HEK293 (cell line): ENCODE results near the gene TFAM.
A peak's percentile ranks its signal among the peaks of the same experiment; 100 is the strongest.

ENCODE experiments used
- CTCF ChIA-PET: fragments of 350-600 bp; formaldehyde crosslinking; extraction: SDS; loops from one replicate; lab custom pipeline; 2021; ENCODE audit warnings: antibody characterized with exemption; lab: Yijun Ruan, JAX
- POLR2A ChIA-PET: fragments of 300-600 bp; formaldehyde crosslinking; extraction: SDS; loops from one replicate; lab custom pipeline; 2020; ENCODE audit warnings: antibody characterized with exemption, inconsistent platforms; lab: Yijun Ruan, JAX
- H3K27ac ChIP-seq: fragments of 200-500 bp; sonication (Bioruptor generic); 2 replicates; pipeline ENCODE4 v1.5.1; 2014; ENCODE audit warnings: low read depth, low read length, control low read depth, inconsistent platforms; ENCODE audit errors: extremely low read depth
- H3K36me3 ChIP-seq, 2 experiments: fragments of 200-500 bp in 1 of 2; sonication (Bioruptor generic) in 1 of 2; 1 replicate in 1 of 2; 2 replicates in 1 of 2; pipeline ENCODE4 v1.5.1; 2014 to 2017; ENCODE audit warnings: inconsistent platforms in 2 of 2, low read length in 2 of 2; ENCODE audit not compliant: control insufficient read depth in 2 of 2, insufficient read depth in 1 of 2
- H3K4me1 ChIP-seq: fragments of 200-500 bp; sonication (Bioruptor generic); 2 replicates; pipeline ENCODE4 v1.5.1; 2014; ENCODE audit warnings: mild to moderate bottlenecking, low read length, inconsistent platforms; ENCODE audit not compliant: control insufficient read depth, insufficient read depth
- H3K4me3 ChIP-seq: 2 replicates; pipeline ENCODE4 v1.5.1; 2011; ENCODE audit warnings: low read depth, mild to moderate bottlenecking, control low read depth, low read length, moderate library complexity
- H3K9me3 ChIP-seq: fragments of 200-500 bp; sonication (Bioruptor generic); 2 replicates; pipeline ENCODE4 v1.5.1; 2014; ENCODE audit warnings: low read depth, low read length, inconsistent platforms; ENCODE audit not compliant: control insufficient read depth, insufficient read depth
- OSR2 ChIP-seq: fragments of 450-650 bp; formaldehyde crosslinking; IDR thresholded peaks from 2 replicates; pipeline ENCODE4 v1.5.1; 2016; ENCODE audit warnings: missing biosample characterization, missing genetic modification characterization
- PRDM6 ChIP-seq: fragments of 450-650 bp; formaldehyde crosslinking; IDR thresholded peaks from 2 replicates; pipeline ENCODE4 v1.5.1; 2017; ENCODE audit warnings: missing biosample characterization, missing genetic modification characterization
- SCRT1 ChIP-seq: fragments of 450-650 bp; formaldehyde crosslinking; IDR thresholded peaks from 2 replicates; pipeline ENCODE4 v1.5.1; 2016; ENCODE audit warnings: missing biosample characterization, missing genetic modification characterization, borderline replicate concordance
- SETDB1 ChIP-seq: IDR thresholded peaks from one replicate; pipeline ENCODE4 v1.6.1; 2017; ENCODE audit warnings: mild to moderate bottlenecking, low read length, moderate library complexity, mixed read lengths; ENCODE audit not compliant: insufficient read length
- ZBTB17 ChIP-seq: fragments of 450-650 bp; formaldehyde crosslinking; IDR thresholded peaks from 2 replicates; pipeline ENCODE4 v1.5.1; 2016; ENCODE audit warnings: missing biosample characterization, missing genetic modification characterization
- ZBTB7A ChIP-seq: fragments of 450-650 bp; formaldehyde crosslinking; IDR thresholded peaks from 2 replicates; pipeline ENCODE4 v1.5.1; 2016; ENCODE audit warnings: low read depth, missing biosample characterization, missing genetic modification characterization
- ZNF266 ChIP-seq: fragments of 450-650 bp; formaldehyde crosslinking; IDR thresholded peaks from 2 replicates; pipeline ENCODE4 v1.5.1; 2016; ENCODE audit warnings: missing biosample characterization, missing genetic modification characterization, low read depth
- ZNF280D ChIP-seq: fragments of 450-650 bp; formaldehyde crosslinking; IDR thresholded peaks from 2 replicates; pipeline ENCODE4 v1.5.1; 2016; ENCODE audit warnings: missing biosample characterization, missing genetic modification characterization
- ZNF426 ChIP-seq: fragments of 450-650 bp; formaldehyde crosslinking; IDR thresholded peaks from 2 replicates; pipeline ENCODE4 v1.5.1; 2017; ENCODE audit warnings: missing biosample characterization, missing genetic modification characterization, mild to moderate bottlenecking, inconsistent platforms, moderate library complexity
- ZNF449 ChIP-seq: fragments of 450-650 bp; formaldehyde crosslinking; IDR thresholded peaks from 2 replicates; pipeline ENCODE4 v1.5.1; 2017; ENCODE audit warnings: missing biosample characterization, mild to moderate bottlenecking, missing genetic modification characterization, moderate library complexity
- ZNF521 ChIP-seq: fragments of 450-650 bp; formaldehyde crosslinking; IDR thresholded peaks from 2 replicates; pipeline ENCODE4 v1.5.1; 2017; ENCODE audit warnings: missing biosample characterization, mild to moderate bottlenecking, missing genetic modification characterization
- ZNF529 ChIP-seq: fragments of 450-650 bp; formaldehyde crosslinking; IDR thresholded peaks from 2 replicates; pipeline ENCODE4 v1.5.1; 2017; ENCODE audit warnings: missing genetic modification characterization, missing biosample characterization; ENCODE audit not compliant: insufficient replicate concordance
- ZNF596 ChIP-seq: fragments of 450-650 bp; IDR thresholded peaks from 2 replicates; pipeline ENCODE4 v1.5.0; 2018; ENCODE audit warnings: missing biosample characterization, mild to moderate bottlenecking, missing genetic modification characterization, moderate library complexity
- ZNF664 ChIP-seq: fragments of 450-650 bp; formaldehyde crosslinking; IDR thresholded peaks from 2 replicates; pipeline ENCODE4 v1.5.1; 2016; ENCODE audit warnings: missing biosample characterization, missing genetic modification characterization
- ZNF843 ChIP-seq: fragments of 450-650 bp; formaldehyde crosslinking; IDR thresholded peaks from 2 replicates; pipeline ENCODE4 v1.5.1; 2016; ENCODE audit warnings: missing biosample characterization, missing genetic modification characterization
- ZSCAN23 ChIP-seq: fragments of 450-650 bp; formaldehyde crosslinking; IDR thresholded peaks from 2 replicates; pipeline ENCODE4 v1.5.1; 2016; ENCODE audit warnings: missing biosample characterization, missing genetic modification characterization
- TF ChIP-seq, protein P1 (sequence below): fragments of 450-650 bp; formaldehyde crosslinking; IDR thresholded peaks from 2 replicates; pipeline ENCODE4 v1.5.1; 2016; ENCODE audit warnings: missing biosample characterization, missing genetic modification characterization
- TF ChIP-seq, protein P2 (sequence below): fragments of 450-650 bp; formaldehyde crosslinking; IDR thresholded peaks from 2 replicates; pipeline ENCODE4 v1.5.1; 2016; ENCODE audit warnings: missing biosample characterization, missing genetic modification characterization

Gene TFAM

GRCh38 chr10:58350619-58351323, 34.4 kb upstream of the TFAM start:
- TF ChIP-seq ZBTB7A (tag by site-specific recombination) (no peak), ZNF664 (tag by site-specific recombination) (peak; percentile 63; the same call in 1 of the 2 replicates), SETDB1 (no peak), SCRT1 (tag by site-specific recombination) (no peak), PRDM6 (tag by site-specific recombination) (peak; percentile 41; the same call in 1 of the 2 replicates), ZNF596 (no peak), ZNF843 (tag by site-specific recombination) (no peak), ZNF266 (tag by site-specific recombination) (no peak), ZNF529 (tag by site-specific recombination) (no peak)
- TF ChIP-seq, protein P1, sequence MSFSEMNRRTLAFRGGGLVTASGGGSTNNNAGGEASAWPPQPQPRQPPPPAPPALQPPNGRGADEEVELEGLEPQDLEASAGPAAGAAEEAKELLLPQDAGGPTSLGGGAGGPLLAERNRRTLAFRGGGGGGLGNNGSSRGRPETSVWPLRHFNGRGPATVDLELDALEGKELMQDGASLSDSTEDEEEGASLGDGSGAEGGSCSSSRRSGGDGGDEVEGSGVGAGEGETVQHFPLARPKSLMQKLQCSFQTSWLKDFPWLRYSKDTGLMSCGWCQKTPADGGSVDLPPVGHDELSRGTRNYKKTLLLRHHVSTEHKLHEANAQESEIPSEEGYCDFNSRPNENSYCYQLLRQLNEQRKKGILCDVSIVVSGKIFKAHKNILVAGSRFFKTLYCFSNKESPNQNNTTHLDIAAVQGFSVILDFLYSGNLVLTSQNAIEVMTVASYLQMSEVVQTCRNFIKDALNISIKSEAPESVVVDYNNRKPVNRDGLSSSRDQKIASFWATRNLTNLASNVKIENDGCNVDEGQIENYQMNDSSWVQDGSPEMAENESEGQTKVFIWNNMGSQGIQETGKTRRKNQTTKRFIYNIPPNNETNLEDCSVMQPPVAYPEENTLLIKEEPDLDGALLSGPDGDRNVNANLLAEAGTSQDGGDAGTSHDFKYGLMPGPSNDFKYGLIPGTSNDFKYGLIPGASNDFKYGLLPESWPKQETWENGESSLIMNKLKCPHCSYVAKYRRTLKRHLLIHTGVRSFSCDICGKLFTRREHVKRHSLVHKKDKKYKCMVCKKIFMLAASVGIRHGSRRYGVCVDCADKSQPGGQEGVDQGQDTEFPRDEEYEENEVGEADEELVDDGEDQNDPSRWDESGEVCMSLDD (tag by site-specific recombination) = no peak
- TF ChIP-seq, protein P2, sequence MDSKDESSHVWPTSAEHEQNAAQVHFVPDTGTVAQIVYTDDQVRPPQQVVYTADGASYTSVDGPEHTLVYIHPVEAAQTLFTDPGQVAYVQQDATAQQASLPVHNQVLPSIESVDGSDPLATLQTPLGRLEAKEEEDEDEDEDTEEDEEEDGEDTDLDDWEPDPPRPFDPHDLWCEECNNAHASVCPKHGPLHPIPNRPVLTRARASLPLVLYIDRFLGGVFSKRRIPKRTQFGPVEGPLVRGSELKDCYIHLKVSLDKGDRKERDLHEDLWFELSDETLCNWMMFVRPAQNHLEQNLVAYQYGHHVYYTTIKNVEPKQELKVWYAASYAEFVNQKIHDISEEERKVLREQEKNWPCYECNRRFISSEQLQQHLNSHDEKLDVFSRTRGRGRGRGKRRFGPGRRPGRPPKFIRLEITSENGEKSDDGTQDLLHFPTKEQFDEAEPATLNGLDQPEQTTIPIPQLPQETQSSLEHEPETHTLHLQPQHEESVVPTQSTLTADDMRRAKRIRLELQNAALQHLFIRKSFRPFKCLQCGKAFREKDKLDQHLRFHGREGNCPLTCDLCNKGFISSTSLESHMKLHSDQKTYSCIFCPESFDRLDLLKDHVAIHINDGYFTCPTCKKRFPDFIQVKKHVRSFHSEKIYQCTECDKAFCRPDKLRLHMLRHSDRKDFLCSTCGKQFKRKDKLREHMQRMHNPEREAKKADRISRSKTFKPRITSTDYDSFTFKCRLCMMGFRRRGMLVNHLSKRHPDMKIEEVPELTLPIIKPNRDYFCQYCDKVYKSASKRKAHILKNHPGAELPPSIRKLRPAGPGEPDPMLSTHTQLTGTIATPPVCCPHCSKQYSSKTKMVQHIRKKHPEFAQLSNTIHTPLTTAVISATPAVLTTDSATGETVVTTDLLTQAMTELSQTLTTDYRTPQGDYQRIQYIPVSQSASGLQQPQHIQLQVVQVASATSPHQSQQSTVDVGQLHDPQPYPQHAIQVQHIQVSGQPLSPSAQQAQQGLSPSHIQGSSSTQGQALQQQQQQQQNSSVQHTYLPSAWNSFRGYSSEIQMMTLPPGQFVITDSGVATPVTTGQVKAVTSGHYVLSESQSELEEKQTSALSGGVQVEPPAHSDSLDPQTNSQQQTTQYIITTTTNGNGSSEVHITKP (tag by site-specific recombination) = peak; percentile 78
- ChIA-PET POLR2A (interaction anchor here (0.8 kb wide), 2 partner anchors 10 to 21 kb away, joined by 3 to 6 read pairs; no protein-coding TSS in a partner anchor), CTCF (interaction anchor here (1.9 kb wide), 1 partner anchor 50 kb away, joined by 4 read pairs; no protein-coding TSS in a partner anchor)
- Histone ChIP-seq H3K27ac (no peak overlapping the region), H3K9me3 (no peaks in the 10 kb centered on the region), H3K4me1 (peaks cover 23% of the 10 kb centered on the region), H3K4me3 (no peak overlapping the region), H3K36me3 (no peaks in the 10 kb centered on the region)

GRCh38 chr10:58351616-58352578, 33.3 kb upstream of the TFAM start:
- POLR2A ChIA-PET = interaction anchor here (1.5 kb wide), 1 partner anchor 12 kb away, joined by 5 read pairs; no protein-coding TSS in a partner anchor
- no peak overlapping the region for H3K4me3 ChIP-seq
- H3K27ac ChIP-seq = no peak overlapping the region
- no peaks in the 10 kb centered on the region for H3K9me3 ChIP-seq
- no peaks in the 10 kb centered on the region for H3K36me3 ChIP-seq
- H3K4me1 ChIP-seq = peaks cover 23% of the 10 kb centered on the region
- CTCF ChIA-PET = interaction anchor here (1.1 to 1.9 kb wide), 2 partner anchors 12 to 51 kb away, joined by 4 read pairs; no protein-coding TSS in a partner anchor
- TF ChIP-seq ZNF521 (tag by site-specific recombination) = no peak
- no peak for TF ChIP-seq OSR2 (tag by site-specific recombination)
- no peak for TF ChIP-seq ZNF426
- TF ChIP-seq ZSCAN23 = no peak
- TF ChIP-seq ZNF449 = no peak
- TF ChIP-seq ZBTB17 = no peak
- no peak for TF ChIP-seq ZNF280D (tag by site-specific recombination)
